ENCODE measurements around the gene NOB1.
"Not testable (repeated sequence)": the region's sequence is repeated elsewhere in the genome, so short reads cannot be mapped to it uniquely, and the experiment has no call there.

NOB1 gene

GRCh38 chr16:69757375-69757774 is 2.6 kb upstream of the NOB1 start:
- not testable (repeated sequence) for DNase-seq

GRCh38 chr16:69756705-69757104 is 2.0 kb upstream of the NOB1 start:
- DNase-seq: no peak

DNA sequence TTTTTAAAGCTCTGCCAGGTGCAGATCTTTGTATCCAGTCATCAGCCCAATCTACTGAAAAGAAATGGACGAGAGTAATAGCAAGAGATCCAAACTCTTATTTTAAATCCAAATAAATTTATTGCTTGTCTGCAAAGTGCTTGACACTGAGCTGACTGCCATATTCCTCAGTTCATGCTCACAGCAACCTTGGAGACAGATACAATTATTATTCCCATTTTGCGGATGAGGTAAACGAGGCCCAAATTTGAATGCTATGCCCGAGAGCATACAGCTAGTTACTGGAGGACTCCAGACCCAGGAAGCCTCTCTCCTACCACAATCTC is 620 bp downstream of the NOB1 start:
- no peak for DNase-seq

DNA sequence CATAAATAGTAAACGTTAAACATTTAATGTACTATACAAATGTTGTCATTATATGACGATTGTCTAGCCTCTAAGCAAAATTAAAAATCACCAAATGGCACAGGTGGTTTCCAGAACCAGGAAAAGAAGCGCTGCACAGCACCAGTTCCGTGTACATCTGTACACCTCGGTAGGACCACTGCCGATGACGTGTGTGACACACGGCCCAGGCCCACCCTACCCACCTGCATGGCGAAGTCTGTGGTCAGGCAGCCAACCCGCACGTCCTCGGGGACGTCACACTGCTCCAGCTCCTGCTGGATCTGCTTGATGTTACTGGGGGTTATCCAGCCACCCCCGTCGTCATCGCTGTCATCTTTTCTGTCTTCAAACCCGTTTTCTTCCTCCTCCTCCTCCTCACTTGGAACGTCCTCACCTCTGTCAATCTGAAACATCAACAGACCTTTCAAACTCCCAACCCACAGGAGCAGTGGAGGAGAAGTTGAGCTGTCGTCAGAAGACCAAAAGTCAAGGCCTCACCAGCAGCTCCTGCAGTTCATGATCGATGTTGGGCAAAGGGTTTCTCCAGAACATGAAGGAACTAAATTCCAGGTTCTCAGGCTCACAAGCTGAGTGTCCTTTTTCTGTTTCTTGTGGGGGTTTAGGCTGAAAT is 5.9 kb downstream of the NOB1 start:
- no peak for DNase-seq

- DNase-seq: no peak
Measured at GRCh38 chr16:69747115-69747514, 7.6 kb downstream of the NOB1 start.

- DNase-seq: no peak
Measured at GRCh38 chr16:69745959-69746358, 8.8 kb downstream of the NOB1 start.

- DNase-seq: no peak
Measured at GRCh38 chr16:69745232-69745612, 9.5 kb downstream of the NOB1 start.

DNA sequence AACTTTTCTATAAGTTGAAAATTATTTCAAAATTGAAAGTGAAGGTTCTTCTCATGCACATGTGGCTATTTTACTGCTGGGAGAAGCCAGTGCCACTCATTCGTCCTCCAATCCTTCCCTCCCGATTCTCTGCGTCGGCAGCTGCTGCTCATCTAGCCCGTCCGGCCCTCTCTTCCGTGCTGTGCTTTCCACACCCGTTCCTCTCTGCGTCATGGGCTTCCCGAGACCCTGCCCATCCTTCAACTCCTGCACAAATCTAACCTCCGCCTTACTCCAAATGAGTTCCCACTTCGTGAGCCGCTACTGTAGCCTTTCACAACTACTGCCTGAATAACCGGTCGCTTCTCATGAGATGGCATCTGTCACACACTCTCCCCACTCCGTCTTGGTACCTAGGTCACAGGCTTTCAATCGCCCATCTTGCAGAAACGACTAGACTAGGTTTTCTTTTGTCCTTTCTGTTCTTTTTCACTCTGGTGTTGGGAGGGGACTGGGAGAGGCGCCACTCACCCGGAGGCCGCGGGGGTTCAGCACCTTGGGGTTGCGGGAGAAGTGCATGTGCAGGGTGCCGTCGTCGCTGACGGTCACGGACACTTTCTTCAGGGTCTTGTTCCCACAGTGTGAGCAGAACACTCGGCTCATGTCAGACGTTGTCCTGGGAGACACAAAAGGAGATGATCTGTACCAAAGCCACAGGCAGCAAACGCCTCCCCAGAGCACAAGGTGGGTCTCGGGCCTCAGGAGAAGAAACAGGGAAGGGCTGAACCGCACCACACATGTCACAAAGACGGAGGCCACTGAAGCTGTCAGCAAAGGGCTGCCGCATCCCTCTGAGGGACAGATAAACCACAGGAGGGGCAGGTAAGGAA is 10.1 kb downstream of the NOB1 start:
- DNase-seq: no peak

DNA sequence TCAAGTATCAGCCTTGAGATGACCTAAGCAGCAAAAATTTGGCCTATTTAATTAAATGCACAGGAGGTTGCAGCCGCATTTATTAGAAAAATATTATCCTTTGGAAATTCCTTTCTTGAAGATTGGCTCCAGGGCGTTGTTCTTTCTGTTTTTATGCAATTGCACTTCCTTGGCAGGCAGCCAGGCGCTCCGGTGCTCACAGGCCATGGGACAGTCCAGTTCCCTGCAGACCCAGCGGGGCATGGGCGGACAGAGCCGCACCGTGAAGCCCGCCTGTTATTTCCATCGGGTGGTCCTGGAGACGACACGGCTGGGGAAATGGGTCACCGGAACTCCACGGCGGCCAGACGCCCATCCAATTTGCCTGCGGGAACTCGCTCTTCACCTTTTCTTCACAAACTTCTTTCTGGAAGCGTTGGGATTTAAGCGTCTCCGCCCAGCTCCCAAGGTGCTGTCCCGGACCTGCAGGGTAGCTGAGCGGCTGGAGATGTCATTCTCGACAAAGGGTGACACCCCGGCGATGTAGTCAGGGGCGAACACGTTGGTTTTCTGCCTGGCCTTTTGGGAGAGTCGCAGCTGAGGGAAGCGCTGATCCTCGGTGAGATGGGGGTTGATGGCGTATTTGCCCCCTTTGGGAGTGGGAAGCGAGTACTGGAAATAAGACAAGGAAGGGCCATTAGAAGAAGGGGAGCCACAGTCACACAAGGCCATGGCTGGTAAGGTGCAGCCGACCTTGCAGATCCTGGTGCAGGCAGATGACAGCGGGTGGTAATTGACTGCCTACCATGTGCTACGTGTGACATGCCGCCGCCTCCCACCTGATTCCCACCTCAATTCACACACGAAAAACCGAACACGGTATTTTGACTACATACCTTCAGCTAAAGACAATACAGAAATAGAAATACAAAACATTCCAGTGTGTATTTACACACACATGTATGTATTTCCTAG is 12.5 kb downstream of the NOB1 start:
- DNase-seq: peak; percentile 19

DNA sequence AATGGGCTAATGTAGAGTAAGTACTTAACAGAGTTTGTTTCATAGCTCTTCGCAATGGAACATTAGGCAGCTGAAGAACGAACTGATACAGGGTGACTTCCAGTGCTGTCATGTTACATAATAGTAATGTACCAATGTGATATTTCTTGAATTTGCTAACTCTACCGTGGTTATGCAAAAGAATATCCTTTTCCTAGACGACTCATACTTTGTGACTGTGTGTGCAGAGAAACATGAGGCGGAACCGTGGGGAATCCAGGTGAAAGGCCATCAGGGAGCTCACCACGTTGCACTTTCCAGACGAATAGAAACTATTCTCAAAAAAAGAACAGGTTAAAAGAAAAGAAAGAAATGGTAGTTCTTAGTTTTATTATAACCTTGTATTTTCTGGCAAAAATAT is 13.2 kb downstream of the NOB1 start:
- peak; percentile 27 for DNase-seq

DNA sequence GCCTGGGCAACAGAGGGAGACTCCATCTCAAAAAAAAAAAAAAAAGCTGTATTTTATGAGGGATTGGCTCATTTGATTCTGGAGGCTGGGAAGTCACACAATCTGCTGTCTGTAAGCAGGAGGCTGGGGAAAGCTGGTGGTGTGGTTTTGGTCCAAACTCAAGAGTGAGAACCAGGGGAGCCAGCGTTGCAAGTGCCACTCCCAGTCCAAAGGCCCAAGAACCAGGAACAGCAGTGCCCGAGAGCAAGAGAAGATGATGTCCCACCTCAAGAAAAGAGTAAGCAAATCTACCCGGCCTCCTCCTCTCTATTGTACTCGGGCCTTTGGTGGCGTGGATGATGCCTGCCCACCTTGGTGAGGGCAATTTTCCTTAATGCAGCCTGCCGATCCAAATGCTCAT is 22.6 kb downstream of the NOB1 start:
- DNase-seq: no peak

DNA sequence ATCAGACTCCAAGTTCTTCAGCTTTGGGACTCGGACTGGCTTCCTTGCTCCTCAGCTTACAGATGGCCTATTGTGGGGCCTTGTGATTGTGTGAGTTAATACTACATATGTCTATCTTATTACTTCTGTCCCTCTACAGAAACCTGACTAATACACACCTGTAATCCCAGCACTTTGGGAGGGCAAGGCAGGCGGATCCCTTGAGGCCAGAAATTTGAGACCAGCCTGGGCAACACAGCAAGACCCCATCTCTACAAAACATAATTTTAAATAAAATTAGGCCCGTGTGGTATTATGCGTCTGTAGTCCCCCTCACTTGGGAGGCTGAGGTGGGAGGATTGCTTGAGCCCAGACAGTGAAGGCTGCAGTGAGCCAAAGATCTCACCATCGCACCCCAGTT is 23.4 kb downstream of the NOB1 start:
- DNase-seq: not testable (repeated sequence)

DNA sequence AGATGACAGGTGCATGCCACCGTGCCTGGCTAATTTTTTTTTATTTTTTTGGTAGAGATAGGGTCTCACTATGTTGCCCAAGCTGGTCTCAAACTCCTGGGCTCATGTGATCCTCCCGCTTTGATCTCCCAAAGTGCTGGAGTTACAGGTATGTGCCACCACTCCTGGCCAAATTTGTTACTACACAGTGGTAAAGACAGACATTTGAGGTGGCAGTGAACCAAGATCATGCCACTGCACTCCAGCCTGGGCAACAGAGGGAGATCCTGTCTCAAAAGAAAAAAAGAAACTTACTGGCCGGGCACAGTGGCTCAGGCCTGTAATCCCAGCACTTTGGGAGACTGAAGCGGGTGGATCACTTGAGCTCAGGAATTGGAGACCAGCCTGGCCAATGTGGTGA is 25.7 kb downstream of the NOB1 start:
- DNase-seq: not testable (repeated sequence)

DNA sequence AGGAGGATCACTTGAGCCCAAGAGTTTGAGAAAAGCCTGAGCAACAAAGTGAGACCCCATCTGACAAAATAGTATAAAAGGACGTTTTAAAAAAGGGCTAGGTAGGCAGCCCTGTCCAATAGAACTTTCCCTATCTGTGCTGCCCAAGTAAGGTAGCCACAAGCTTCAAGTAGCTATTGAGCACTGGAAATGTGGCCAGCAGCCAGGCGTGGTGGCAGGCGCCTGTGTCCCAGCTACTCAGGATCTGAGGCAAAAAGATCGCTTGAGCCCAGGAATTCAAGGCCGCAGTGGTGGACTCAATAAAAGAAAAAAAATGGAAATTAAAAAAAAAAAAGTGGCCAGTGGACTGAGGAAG is 26.8 kb downstream of the NOB1 start:
- DNase-seq: no peak

DNA sequence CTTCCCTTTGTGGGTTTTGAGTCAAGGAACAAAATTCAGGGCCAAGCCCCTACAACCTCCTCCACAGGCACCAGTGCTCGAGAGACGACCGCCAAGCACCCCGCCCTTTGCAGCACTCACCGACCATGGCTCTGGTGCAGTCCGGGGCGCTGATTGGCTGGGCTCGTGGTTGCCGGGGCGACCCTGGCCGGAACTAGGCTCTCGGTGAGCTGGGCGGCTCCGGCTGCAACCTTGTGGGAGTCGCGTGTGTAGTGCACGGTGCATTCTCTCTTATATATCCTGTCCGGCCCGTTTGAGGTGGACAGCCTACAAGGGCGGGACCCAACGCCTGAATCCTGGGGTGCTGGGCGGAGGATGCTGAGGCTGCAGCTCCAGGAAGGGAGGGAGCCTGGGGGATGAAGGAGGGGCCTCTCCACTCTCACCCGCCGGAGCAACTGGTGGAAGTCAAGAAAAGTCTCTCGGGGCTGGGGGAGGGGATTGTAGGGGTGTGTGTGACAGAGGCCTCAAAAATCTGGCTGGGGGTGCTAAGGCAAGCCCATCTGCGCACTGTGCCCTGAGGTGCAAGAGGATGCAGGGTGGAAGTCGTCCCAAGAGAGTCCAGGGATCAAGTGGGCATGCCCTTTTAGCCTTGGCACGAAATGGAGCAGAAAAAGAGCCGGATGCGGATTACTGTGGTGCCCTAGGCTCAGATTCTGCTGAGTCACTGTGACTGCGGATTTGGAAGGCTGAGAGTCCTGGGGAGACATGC is 28.2 kb downstream of the NOB1 start, which contains the start of gene NQO1:
Gene NQO1, minus strand, starts transcription at position 248 of the 748 bp plus-strand sequence. Its CDS starts 121 bp downstream, at position 127.
- DNase-seq: peak; percentile 97

GRCh38 chr16:69725480-69726312 is 29.0 kb downstream of the NOB1 start:
- DNase-seq: no peak

- DNase-seq: no peak
Measured at GRCh38 chr16:69724981-69725479, 29.7 kb downstream of the NOB1 start.

DNA sequence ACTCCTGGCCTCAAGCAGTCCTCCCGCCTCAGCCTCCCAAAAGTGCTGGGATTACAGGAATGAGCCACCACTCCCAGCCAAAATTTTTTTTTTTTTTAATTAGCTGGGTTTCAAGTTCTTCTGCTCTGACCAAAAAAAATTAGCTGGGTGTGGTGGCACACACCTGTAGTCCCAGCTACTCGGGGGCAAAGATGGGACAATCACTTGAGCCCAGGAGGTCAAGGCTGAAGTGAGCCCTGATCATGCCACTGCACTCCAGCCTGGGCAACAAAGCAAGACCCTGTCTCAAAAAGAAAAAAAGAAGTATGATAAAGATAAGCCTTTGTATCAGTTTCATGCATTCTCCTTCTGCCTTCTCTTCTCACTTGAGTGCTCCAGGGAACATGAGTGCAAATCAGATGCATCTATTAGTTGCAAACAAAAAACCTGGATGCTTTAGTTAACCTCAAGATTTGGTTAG is 30.3 kb downstream of the NOB1 start:
- DNase-seq: no peak

DNA sequence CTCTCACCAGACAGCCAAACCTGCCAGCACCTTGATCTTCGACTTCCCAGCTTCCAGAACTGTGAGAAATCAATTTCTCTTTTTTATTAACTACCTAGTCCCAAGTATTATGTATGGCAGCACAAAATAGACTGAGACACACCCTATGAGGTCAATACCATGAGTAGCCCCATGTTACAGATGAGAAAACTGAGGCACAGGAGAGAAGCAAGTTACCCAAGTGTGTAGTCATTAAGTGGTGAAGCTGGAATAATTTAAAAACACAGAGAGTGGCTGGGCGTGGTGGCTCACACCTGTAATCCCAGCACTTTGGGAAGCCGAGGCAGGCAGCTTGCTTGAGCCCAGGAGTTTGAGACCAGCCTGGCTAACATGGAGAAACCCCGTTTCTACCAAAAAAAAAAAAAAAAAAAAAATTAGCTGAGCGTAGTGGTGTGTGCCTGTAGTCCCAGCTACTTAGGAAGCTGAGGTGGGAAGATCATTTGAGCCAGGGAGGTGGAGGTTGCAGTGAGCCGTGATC is 33.2 kb downstream of the NOB1 start:
- no peak for DNase-seq

- no peak for DNase-seq
Measured at GRCh38 chr16:69720822-69721430, 33.8 kb downstream of the NOB1 start.
